ENCODE measurements around the gene LIFR. TPM values are rescaled to one million over a fixed set of nuclear protein-coding genes. Genes with fewer than 3 reads are reported as not detected.
A peak's percentile ranks its signal among the peaks of the same experiment; 100 is the strongest.

The LIFR gene
- total and polyA plus RNA-seq, 12 donors, result 9.2 to 118 (median 59.0) TPM

- DNase-seq, result no peak
- Histone ChIP-seq H3K9me3 (replicated peaks in 1 of 3) (no peaks in the 10 kb centered on the region), H3K27ac (no peak overlapping the region), H3K4me1 (replicated peaks in 1 of 2) (peaks cover 0 to 49% of the 10 kb centered on the region in 2 donors), H3K4me3 (no peak overlapping the region), H3K36me3 (replicated peaks in 1 of 2) (no peaks in the 10 kb centered on the region), H3K27me3 (no peaks in the 10 kb centered on the region)
- TF ChIP-seq POLR2A (IDR thresholded peaks at IDR 0.05), result no peak
- TF ChIP-seq, protein P1, sequence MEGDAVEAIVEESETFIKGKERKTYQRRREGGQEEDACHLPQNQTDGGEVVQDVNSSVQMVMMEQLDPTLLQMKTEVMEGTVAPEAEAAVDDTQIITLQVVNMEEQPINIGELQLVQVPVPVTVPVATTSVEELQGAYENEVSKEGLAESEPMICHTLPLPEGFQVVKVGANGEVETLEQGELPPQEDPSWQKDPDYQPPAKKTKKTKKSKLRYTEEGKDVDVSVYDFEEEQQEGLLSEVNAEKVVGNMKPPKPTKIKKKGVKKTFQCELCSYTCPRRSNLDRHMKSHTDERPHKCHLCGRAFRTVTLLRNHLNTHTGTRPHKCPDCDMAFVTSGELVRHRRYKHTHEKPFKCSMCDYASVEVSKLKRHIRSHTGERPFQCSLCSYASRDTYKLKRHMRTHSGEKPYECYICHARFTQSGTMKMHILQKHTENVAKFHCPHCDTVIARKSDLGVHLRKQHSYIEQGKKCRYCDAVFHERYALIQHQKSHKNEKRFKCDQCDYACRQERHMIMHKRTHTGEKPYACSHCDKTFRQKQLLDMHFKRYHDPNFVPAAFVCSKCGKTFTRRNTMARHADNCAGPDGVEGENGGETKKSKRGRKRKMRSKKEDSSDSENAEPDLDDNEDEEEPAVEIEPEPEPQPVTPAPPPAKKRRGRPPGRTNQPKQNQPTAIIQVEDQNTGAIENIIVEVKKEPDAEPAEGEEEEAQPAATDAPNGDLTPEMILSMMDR (IDR thresholded peaks at IDR 0.05), result no peak
- WGBS, 4 donors, result 88 to 94% (median 89%) methylated on average over 2 of the region's 2 CpGs
- intact Hi-C loops (cut with DNase I), result no loop called here
Measured at GRCh38 chr5:38543074-38543473, 13.4 kb downstream of the LIFR start.

- Histone ChIP-seq H3K27me3 (no peaks in the 10 kb centered on the region), H3K36me3 (replicated peaks in 1 of 2) (no peaks in the 10 kb centered on the region), H3K4me1 (replicated peaks in 1 of 2) (peaks cover 0 to 47% of the 10 kb centered on the region in 2 donors), H3K27ac (no peak overlapping the region), H3K9me3 (replicated peaks in 1 of 3) (no peaks in the 10 kb centered on the region), H3K4me3 (no peak overlapping the region)
- no peak for DNase-seq
- TF ChIP-seq, protein P1 (IDR thresholded peaks at IDR 0.05), result no peak
- no peak for TF ChIP-seq POLR2A (IDR thresholded peaks at IDR 0.05)
- 66 to 97% (median 74%) methylated on average over 2 of the region's 2 CpGs for WGBS, 4 donors
- intact Hi-C loops (cut with DNase I), result no loop called here
Measured at GRCh38 chr5:38541174-38541725, 15.2 kb downstream of the LIFR start.

DNA sequence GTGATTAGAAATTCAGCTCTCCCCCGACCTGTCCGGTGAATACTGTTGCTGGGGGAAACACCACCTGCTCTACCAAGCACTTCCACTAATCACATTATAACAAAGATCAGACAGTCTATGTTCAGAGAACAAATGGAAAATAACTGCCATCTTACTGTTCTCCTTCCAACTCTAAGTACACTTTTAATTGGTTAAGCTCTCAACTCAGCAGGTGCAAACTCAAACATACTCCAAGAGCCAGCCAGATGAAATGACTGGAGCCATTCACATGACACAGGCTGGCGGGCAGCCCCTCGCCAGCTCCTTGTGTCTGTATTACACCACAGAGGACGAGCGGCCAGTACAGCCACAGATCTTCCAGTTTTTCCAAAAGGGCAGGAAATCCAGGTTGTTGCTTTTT, 16.1 kb downstream of the LIFR start:
- peak in 2 of 7 donors; percentile 25 to 64 for DNase-seq
- Histone ChIP-seq H3K4me3 (no peak overlapping the region), H3K4me1 (replicated peaks in 1 of 2) (peaks cover 0 to 51% of the 10 kb centered on the region in 2 donors), H3K36me3 (replicated peaks in 1 of 2) (no peaks in the 10 kb centered on the region), H3K27me3 (no peaks in the 10 kb centered on the region), H3K27ac (peak overlapping the region in 1 of 5 donors; percentile 11), H3K9me3 (replicated peaks in 1 of 3) (no peaks in the 10 kb centered on the region)
- intact Hi-C loops (cut with DNase I), result no loop called here
- TF ChIP-seq, protein P1 (IDR thresholded peaks at IDR 0.05), result no peak
- TF ChIP-seq POLR2A (IDR thresholded peaks at IDR 0.05), result no peak
- 63 to 85% (median 76%) methylated on average over 6 of the region's 6 CpGs for WGBS, 4 donors

DNA sequence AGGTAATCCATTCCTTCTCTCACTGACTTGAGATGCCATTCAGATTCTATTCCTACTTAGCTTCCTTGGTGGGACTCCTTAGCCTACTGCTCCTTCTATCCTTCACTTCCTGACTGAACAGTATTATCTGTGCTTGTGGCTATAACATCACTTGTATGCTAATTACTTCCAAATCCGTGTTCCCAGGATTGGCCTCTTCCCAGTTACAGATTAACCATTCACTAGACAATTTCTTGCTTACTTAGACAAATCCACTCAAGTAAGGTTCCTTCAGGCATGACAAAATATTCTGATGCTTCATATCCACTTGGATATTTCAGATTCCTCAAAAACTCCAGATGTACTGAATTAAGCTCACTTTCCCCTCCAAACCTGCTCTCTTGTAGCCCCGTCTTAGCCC, 18.3 kb downstream of the LIFR start:
- Histone ChIP-seq H3K36me3 (replicated peaks in 1 of 2) (no peaks in the 10 kb centered on the region), H3K27ac (peak overlapping the region in 2 of 5 donors; percentile 14 to 22), H3K4me1 (replicated peaks in 1 of 2) (peaks cover 0 to 59% of the 10 kb centered on the region in 2 donors), H3K27me3 (no peaks in the 10 kb centered on the region), H3K9me3 (replicated peaks in 1 of 3) (no peaks in the 10 kb centered on the region), H3K4me3 (no peak overlapping the region)
- intact Hi-C loops (cut with DNase I), result no loop called here
- no peak for TF ChIP-seq POLR2A (IDR thresholded peaks at IDR 0.05)
- TF ChIP-seq, protein P1 (IDR thresholded peaks at IDR 0.05), result no peak
- WGBS, 4 donors, result 62 to 71% (median 67%) methylated on average over 2 of the region's 2 CpGs
- no peak for DNase-seq
